Tibial nerve (tissue), 4 donors: ENCODE results near the gene ZCWPW2. TPM values are rescaled to one million over a fixed set of nuclear protein-coding genes. Genes with fewer than 3 reads are reported as not detected.

Source experiments
- DNase-seq, 2 donors: peaks; one replicate each; pipeline ENCODE4 v3.0.0-alpha.2; 2019; ENCODE audit warnings: low spot score in 2 of 2
- H3K27ac ChIP-seq, 4 donors: fragments of 200-600 bp; sonication (generic) in 3 of 4; one replicate each; pipeline ENCODE4 v1.5.1; 2017 to 2019; ENCODE audit warnings: mild to moderate bottlenecking in 1 of 4
- H3K27me3 ChIP-seq, 2 donors: fragments of 200-600 bp; sonication (generic) in 1 of 2; one replicate each; pipeline versions ENCODE4 v1.5.1 to v1.6.0; 2017 to 2019
- H3K36me3 ChIP-seq, 3 donors: fragments of 200-600 bp; sonication (generic); one replicate each; pipeline ENCODE4 v1.5.1; 2018 to 2019
- H3K4me1 ChIP-seq, 4 donors: fragments of 200-600 bp; sonication (generic) in 3 of 4; one replicate each; pipeline ENCODE4 v1.5.1; 2017 to 2019
- H3K4me3 ChIP-seq, 4 donors: fragments of 200-600 bp; sonication (generic) in 3 of 4; one replicate each; pipeline ENCODE4 v1.5.1; 2017 to 2019; ENCODE audit warnings: mild to moderate bottlenecking in 1 of 4, moderate library complexity in 1 of 4
- H3K9me3 ChIP-seq, 4 donors: fragments of 200-600 bp; sonication (generic) in 3 of 4; one replicate each; pipeline ENCODE4 v1.5.1; 2017 to 2019
- EP300 ChIP-seq, 2 donors: sonication (generic); formaldehyde crosslinking; IDR thresholded peaks; one replicate each; pipeline ENCODE4 v1.6.1; 2017; ENCODE audit warnings: antibody characterized with exemption in 2 of 2, mild to moderate bottlenecking in 1 of 2
- POLR2A ChIP-seq, 2 donors: fragments of 450-650 bp; IDR thresholded peaks; one replicate each; pipeline ENCODE4 v1.6.1; 2017; ENCODE audit warnings: antibody characterized with exemption in 2 of 2, mild to moderate bottlenecking in 2 of 2, moderate library complexity in 2 of 2
- WGBS, 2 donors: methylation state at CpG; one replicate each; pipeline ENCODE4 v1.1.5; 2018; 5-methylcytosine and 5-hydroxymethylcytosine counted together
- total RNA-seq, 4 donors: library from RNA; depleted of rRNA; stranded (reverse); fragments of >200 nt; gene quantifications; one replicate each; pipeline ENCODE4 v1.1.0, GENCODE V29; 2016
- TF ChIP-seq, protein P1 (sequence below), 5 experiments: fragments of 200-600 bp in 3 of 5; fragments of 450-650 bp in 2 of 5; sonication (generic) in 3 of 5; IDR thresholded peaks; one replicate each; pipeline ENCODE4 v1.5.1; 2016 to 2019; ENCODE audit warnings: antibody characterized with exemption in 5 of 5, mild to moderate bottlenecking in 3 of 5, moderate library complexity in 2 of 5

The ZCWPW2 gene, protein sequence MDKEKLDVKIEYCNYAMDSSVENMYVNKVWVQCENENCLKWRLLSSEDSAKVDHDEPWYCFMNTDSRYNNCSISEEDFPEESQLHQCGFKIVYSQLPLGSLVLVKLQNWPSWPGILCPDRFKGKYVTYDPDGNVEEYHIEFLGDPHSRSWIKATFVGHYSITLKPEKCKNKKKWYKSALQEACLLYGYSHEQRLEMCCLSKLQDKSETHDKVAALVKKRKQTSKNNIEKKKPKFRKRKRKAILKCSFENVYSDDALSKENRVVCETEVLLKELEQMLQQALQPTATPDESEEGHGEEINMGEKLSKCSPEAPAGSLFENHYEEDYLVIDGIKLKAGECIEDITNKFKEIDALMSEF
- 1 to 10 TPM in 1 of 4 donors, under 1 TPM in 3; 0.39 to 2.7 (median 0.89) TPM for total RNA-seq

DNA sequence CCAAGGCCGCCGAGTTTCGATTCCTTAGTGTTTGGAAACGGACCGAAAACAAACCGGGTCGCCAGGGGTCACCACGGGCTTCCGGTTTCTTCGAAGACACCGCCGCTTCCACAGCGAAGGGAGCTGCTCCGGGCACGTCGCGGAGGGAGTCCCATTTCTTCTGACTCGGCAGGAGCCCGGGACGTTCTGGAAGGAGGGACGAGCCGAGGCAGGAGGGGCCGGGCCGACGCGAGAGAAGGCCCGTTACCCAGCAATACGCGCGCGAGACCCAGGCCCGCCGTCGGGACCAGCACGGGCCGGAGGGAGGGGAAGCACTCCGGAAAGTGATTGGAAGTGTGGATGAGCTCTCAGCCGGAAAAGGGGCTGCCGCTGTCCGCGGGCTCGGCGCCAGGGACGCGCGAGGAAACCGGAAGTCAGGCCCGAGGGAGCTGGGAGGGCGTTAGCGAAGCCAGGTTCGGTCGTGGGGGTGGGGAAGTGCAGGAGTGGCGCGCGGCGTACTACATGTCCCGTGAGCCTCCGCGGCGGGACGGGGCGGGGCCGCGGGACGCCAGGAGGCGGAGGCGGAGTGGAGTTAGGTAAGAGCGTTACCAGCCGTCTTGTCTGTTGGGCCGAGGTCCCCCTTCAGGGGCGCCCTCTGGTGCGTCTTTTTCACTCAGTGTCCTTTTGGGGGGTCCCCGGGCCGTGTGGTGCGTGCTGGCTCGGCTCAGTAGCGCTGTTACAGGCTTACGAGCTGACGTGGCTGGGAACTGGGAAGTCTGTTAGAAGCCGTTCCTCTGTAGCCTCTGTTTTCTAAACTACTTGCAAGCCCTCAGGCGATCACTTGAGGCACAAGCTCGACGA, at the start of gene ZCWPW2, which contains the start of gene AZI2:
TSS of gene ZCWPW2 (plus strand) at position 93 of the 840 bp plus-strand sequence. CDS start 64,348 bp downstream, outside the sequence.
TSS of gene AZI2 (minus strand) at position 196 of the 840 bp plus-strand sequence. CDS start 8,207 bp downstream, outside the sequence.
- peaks cover 0 to 55% (median 16%) of the 10 kb centered on the region in 4 donors for H3K4me1 ChIP-seq
- WGBS, 2 donors: 1% methylated on average over 56 to 77 of the region's 83 CpGs

DNA sequence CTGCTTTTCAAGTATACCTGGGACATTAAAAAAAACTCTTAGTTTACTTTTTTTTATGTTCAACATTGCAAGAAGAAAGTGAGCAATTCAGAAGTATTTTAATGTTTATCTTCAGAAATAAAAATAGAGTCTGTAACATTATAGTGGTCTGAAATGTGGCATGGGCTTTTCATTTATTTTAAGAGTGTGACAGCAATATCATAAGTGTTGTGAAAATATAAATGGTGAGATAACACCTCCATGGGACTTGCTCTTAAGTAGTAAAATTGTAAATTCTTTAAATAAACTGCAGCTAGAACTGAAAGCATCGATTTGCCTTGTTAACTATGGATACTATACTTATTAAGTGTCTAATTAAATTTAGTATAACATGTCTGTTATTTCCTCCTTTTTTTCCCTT, 48.8 kb upstream of the ZCWPW2 start:
- Histone ChIP-seq H3K4me1 (peaks cover 0 to 7% (median 0%) of the 10 kb centered on the region in 4 donors), H3K4me3 (no peak overlapping the region), H3K9me3 (no peaks in the 10 kb centered on the region), H3K36me3 (no peaks in the 10 kb centered on the region), H3K27me3 (no peaks in the 10 kb centered on the region), H3K27ac (no peak overlapping the region)
- 91 to 97% methylated on average over 1 of the region's 1 CpG for WGBS, 2 donors
- DNase-seq: no peak
- TF ChIP-seq EP300 (IDR thresholded peaks at IDR 0.05) (no peak), POLR2A (IDR thresholded peaks at IDR 0.05) (no peak)
- TF ChIP-seq, protein P1, sequence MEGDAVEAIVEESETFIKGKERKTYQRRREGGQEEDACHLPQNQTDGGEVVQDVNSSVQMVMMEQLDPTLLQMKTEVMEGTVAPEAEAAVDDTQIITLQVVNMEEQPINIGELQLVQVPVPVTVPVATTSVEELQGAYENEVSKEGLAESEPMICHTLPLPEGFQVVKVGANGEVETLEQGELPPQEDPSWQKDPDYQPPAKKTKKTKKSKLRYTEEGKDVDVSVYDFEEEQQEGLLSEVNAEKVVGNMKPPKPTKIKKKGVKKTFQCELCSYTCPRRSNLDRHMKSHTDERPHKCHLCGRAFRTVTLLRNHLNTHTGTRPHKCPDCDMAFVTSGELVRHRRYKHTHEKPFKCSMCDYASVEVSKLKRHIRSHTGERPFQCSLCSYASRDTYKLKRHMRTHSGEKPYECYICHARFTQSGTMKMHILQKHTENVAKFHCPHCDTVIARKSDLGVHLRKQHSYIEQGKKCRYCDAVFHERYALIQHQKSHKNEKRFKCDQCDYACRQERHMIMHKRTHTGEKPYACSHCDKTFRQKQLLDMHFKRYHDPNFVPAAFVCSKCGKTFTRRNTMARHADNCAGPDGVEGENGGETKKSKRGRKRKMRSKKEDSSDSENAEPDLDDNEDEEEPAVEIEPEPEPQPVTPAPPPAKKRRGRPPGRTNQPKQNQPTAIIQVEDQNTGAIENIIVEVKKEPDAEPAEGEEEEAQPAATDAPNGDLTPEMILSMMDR (IDR thresholded peaks at IDR 0.05): no peak

More for the DNA sequence above, at the start of gene ZCWPW2, which contains the start of gene AZI2:
- Histone ChIP-seq H3K27me3 (no peaks in the 10 kb centered on the region), H3K36me3 (peaks cover 0 to 23% (median 0%) of the 10 kb centered on the region in 3 donors), H3K4me3 (peak within 1 kb of the TSS; percentile 59 to 93 (median 82)), H3K27ac (peak within 1 kb of the TSS; percentile 89 to 100 (median 99)), H3K9me3 (peaks cover 0 to 24% (median 8%) of the 10 kb centered on the region in 4 donors)
- TF ChIP-seq, protein P1 (IDR thresholded peaks at IDR 0.05): peak in 2 of 5 experiments; percentile 14 to 19
- peak; percentile 11 to 96 for TF ChIP-seq EP300 (IDR thresholded peaks at IDR 0.05)
- peak; percentile 93 to 95 for TF ChIP-seq POLR2A (IDR thresholded peaks at IDR 0.05)
- DNase-seq: peak; percentile 92 to 93

DNA sequence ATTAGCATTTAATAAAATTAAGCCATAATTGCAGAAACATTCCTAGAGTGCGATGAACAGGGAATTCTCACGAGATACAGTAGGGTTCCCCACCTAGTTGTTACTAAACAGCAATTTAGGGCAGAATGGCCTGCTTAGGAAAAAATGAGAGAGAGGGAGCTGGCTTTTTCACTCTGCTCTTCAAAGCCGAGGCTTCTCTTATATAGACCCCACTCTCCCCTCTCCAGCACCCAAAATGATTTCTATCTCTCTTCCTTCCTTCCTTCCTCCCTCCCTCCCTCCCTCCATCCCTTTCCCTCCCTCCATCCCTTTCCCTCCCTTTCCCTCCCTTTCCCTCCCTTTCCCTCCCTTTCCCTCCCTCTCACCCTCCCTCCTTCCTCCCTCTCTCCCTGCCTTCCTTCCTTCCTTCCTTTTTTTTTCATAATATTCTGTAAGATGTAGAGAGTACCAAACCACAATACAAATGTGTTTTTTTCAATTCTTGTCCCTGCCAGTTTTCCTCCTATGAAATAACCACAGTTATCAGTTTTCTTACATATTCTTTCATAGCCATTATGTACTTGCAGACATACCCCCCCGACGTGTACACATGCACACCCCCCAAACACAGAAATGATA, 48.1 kb upstream of the ZCWPW2 start:
- TF ChIP-seq EP300 (IDR thresholded peaks at IDR 0.05) (no peak), POLR2A (IDR thresholded peaks at IDR 0.05) (no peak)
- TF ChIP-seq, protein P1 (IDR thresholded peaks at IDR 0.05): no peak
- no peaks in the 10 kb centered on the region for H3K36me3 ChIP-seq
- H3K27me3 ChIP-seq: no peaks in the 10 kb centered on the region
- H3K27ac ChIP-seq: no peak overlapping the region
- DNase-seq: no peak
- 84 to 88% methylated on average over 5 of the region's 5 CpGs for WGBS, 2 donors
- H3K4me3 ChIP-seq: no peak overlapping the region
- no peaks in the 10 kb centered on the region for H3K9me3 ChIP-seq
- peaks cover 0 to 6% (median 0%) of the 10 kb centered on the region in 4 donors for H3K4me1 ChIP-seq

DNA sequence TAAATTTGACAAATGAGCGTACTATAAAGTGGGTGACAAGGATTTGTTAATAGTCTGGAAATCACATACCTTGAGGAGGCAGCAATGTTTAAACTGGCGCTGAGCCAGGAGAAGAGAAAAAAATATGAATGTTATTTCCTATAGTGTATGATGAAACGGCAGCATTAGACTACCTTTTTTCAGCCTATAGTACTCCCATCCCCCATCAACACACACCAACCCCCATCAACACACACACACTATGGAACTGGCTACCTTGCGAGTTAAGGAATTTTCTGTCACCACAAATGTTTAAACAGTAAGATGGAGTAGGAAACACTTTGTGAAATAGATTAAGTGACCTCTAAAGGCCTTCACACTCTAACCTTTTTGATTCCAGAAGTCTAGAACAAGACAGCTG, 46.8 kb upstream of the ZCWPW2 start:
- no peaks in the 10 kb centered on the region for H3K4me1 ChIP-seq
- H3K27ac ChIP-seq: no peak overlapping the region
- TF ChIP-seq, protein P1 (IDR thresholded peaks at IDR 0.05): no peak
- TF ChIP-seq EP300 (IDR thresholded peaks at IDR 0.05) (no peak), POLR2A (IDR thresholded peaks at IDR 0.05) (no peak)
- H3K27me3 ChIP-seq: no peaks in the 10 kb centered on the region
- no peaks in the 10 kb centered on the region for H3K9me3 ChIP-seq
- no peak for DNase-seq
- WGBS, 2 donors: 85 to 93% methylated on average over 4 of the region's 4 CpGs
- no peak overlapping the region for H3K4me3 ChIP-seq
- H3K36me3 ChIP-seq: no peaks in the 10 kb centered on the region
